Left ventricle myocardium superior (tissue), 1 donor: Measurements from ENCODE around the gene MAML3. TPM values are rescaled to one million over a fixed set of nuclear protein-coding genes. Genes with fewer than 3 reads are reported as not detected.

Experiments used
- ATAC-seq: fragments of 200-7000 bp; cut with Tn5 transposase; one replicate; pipeline ENCODE4 v1.9.1; 2020; ENCODE audit warnings: mild to moderate bottlenecking, moderate library complexity
- DNase-seq: peaks from one replicate; pipeline ENCODE4 v3.0.0-alpha.2; 2020
- intact Hi-C: fragments of 100-400 bp; cut with micrococcal nuclease; formaldehyde crosslinking; loops from one replicate; pipeline ENCODE4 v1.11.0; 2022
- total RNA-seq: library from RNA; stranded (reverse); fragmentation: NEBNext Ultra II Directional; extraction: Animal tissue kit (Norgen Biotek cat#: 25700); gene quantifications from one replicate; pipeline ENCODE4 v1.2.1, GENCODE V29; 2021
- donor health status: DM: no; HTN: yes; CAD: no; lungs with severe emphysema.

The MAML3 gene
- total RNA-seq, 1 donor from 2014 or later = 2.1 TPM

DNA sequence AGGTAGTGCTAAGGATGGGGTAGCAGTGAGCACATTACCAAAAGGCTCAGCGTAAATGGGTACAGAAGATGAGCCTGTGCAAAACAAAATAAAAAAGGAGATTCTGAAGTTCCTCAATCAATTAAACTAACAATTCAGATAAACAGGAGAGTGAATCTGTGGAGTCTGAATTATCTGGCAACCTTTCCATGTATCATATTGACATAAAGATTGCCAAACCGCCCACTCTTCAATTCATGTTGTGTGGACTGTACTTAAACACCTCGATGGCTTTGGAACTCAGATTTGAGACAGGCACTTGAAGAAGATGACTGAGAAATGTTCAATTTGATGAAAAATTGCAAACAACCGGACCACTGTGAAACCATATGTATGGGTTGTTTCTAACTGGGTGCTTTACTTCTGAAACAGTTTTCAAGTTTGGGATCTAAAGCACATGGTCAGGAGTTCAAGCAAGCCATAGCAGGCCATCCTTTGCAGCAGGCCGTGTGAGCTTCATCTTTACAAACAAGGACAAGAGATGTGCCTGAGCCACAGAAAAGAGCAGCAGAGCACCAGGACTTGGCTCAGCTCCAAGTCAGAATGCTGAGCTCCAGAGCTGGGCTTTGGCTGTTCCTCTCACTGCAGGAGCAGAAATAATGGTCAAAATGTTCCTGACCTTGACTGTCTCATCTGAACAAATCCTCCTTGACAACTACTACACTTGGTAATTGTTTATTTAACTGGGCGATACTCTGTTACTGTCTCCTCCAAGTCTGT lies 380.2 kb downstream of the MAML3 start:
- intact Hi-C loops = no loop called here
- no peak for DNase-seq
- no peak for ATAC-seq

DNA sequence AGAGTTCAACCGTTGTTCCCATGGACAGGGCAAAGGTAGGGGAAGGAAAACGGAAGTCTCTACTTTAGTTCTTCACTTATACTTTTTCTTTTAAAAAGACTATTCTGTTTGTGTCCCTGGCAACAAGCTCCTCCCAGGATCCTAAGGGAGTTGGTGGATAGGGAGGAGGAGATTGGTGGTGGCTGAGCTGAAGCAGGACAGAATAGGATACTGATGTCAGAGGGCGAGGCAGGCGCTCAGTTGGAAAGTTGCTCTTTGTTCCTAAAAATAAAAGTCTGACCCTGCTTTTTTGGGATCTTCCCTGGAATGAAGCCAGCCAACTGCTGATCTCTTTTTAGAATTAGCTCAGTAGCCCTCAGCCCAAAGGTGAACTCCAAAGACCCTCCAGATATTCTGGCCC lies 383.6 kb downstream of the MAML3 start:
- intact Hi-C loops = no loop called here
- ATAC-seq (peak; percentile 96), DNase-seq (no peak)

DNA sequence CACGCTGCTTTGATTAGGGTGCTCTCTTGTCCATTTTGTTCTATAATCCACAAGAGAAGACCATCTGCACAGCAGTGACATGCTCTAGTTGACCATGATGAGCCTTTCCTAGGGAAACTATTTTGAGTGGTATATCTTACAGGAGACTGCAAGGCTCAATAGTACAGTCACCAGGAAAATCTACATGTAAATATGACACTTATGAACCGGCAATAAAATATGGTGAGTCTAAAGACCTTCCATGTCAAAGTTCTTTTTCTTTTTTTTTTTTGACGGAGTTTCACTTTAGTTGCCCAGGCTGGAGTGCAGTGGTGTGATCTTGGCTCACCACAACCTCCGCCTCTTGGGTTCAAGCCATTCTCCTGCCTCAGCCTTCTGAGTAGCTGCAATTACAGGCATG lies 384.6 kb downstream of the MAML3 start:
- ATAC-seq (no peak), DNase-seq (no peak)
- intact Hi-C loops = no loop called here

DNA sequence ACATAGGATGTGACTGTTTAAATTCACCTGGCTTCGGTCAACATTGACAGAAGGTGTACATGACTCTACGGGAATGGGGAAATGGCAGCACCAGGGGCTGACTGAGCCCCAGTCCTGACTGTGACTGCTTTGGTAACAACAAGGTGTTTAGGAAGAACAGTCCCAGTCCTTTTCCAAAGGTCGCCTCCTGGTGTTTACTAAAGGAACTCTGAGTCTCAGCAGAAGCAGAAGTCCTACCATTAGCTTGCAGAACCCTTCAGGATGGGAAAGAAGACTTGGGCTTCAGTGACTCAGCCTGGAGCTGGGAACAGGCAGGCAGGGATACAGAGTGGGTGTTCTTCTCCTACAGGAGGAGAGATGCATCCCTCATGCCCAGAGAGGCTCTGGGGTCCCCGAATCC lies 385.1 kb downstream of the MAML3 start:
- DNase-seq (no peak), ATAC-seq (no peak)
- intact Hi-C loops = no loop called here

DNA sequence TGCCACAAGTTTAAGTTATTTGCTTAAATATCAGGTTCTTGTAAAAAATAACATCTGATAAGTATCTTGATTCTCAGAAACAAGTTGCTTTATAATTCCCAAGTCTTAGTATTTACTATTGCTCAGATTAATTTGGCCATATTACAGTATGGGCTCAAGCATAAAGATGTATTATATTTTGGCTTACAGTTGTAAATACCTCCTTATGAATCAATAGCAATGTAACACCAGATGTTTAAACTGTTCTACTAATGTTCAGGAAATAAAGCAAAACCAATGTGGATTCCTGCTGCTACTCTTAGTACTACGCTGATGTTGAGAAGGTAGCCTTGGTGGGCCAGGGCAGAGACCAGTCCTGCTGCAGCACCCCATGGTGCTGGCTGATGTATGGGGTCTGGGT lies 385.6 kb downstream of the MAML3 start:
- ATAC-seq (no peak), DNase-seq (no peak)
- intact Hi-C loops = no loop called here

DNA sequence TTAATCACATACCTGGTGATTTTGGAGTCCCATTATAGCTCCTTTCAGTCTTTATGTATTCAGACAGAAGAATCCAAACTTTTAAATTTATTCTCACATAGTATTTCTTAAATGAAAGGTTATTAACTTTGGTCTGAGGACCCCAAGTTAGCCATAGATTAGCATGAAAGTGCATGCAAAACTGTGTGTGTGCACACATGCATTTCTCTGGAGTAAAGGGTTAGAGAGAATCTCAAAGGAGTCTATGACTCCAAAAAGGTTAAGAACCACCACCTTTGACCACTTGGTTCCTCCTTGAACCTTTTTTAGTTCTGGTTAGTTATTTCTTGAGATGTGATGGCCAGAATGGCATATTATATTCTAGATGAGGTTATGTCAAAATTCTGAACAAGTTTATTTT lies 386.4 kb downstream of the MAML3 start:
- ATAC-seq = no peak
- intact Hi-C loops = no loop called here
- DNase-seq = no peak

DNA sequence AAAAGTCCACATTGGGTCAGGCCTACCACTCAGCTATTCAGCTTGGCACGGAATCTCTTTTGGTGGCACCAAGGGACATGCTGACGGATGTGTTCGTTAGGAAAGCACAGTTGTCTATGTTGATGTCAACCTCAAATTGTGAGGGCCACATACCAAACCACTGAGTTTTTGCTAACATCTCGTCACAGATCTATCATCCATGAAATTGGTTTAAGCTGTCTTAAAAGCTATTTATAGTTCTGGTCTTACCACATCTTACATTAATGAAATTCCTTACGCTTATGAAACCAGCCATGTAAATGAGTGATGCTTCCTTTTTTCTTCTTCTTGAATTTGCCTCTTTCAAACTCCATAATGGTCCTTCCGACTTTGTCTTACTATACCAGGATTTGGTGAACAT lies 386.8 kb downstream of the MAML3 start:
- ATAC-seq (no peak), DNase-seq (no peak)
- intact Hi-C loops = no loop called here

DNA sequence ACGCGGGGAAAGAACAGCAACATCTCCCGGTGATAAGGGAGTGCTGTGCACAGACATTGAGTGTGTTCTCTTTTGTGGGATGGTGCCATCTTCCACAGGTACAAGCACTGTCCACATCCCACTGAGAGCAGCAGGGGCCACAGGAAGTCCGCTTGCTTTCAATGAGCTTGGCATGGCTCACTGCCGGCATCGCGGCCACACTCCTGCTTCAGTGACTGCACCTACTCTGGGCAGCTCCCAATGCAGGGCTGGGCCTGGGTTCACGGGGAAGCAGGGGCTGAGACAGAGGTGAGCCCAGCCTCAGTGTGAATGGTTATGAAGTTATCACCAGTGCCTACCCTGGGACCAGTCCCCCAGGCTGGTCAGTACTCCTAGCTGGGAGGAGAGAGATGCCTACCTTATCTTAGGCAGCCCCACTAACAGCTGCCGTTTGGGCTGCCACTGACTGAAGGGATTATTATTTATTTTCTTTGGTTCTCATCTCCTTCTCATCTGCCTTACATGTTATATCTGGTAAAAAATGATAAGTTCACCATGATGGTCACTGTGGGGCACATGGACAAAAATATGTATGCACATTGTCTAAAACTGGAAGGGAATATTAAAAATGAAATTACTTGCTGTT lies 389.2 kb downstream of the MAML3 start:
- peak; percentile 42 for DNase-seq
- intact Hi-C loops = no loop called here
- peak; percentile 23 for ATAC-seq

DNA sequence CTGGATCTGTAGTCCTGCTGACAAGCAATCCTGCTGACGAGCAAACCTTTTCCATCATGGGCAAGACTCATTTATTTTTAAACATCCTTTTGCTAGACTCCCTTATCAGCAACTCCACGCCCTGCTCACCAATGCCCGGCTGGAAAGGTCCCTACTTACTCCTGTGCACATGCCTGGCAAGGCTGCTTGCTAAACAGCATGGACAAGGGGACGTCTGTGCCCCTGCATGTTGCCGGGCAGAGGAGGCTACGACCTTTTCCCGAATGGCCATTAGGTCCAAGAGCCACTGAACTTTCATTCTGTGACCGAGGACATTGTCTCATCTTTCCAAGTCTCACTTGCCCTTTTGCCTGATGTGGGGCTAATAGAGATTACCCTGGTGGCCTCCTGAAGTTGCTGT lies 389.8 kb downstream of the MAML3 start:
- ATAC-seq = peak; percentile 83
- peak; percentile 65 for DNase-seq
- intact Hi-C loops = no loop called here

DNA sequence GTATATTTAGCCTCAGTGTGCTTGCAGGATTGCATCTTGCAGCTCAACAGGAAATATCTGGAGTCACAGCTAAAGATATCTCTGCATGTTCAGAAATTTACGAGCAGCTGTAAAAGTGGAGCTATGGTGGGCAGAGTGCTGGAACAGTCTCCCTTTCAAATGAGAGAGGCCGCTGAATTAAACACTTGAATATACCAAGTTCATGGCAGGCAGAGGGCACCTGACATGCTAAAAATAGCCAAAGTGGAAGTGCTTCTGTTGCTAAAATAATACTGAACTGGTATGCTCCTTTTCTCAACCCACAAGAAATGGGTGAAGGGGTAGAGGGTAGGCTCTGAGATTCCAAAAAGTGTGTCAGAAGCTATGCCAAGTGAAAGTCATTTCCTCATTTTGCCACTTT lies 390.3 kb downstream of the MAML3 start:
- ATAC-seq (peak; percentile 84), DNase-seq (no peak)
- intact Hi-C loops = no loop called here

DNA sequence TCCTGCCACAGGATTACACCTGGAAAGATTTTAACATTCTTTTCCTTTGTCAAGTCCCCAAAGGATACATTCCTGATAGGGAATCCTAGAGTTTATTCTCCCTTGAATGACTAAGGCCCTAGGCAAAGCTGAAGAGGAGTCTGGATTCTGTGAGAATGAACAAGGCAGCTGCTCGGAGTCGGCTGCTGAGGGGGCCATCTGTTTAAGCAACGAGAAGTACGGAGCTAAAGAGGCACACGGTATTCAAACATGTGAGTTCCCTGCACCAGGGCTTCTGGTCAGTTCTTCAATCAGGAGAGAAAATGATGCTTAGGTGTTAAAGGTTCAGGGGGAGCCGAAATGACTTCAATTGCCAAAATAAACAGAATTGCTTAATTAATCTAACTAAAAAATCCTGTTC lies 390.8 kb downstream of the MAML3 start:
- intact Hi-C loops = no loop called here
- ATAC-seq = peak; percentile 4

DNA sequence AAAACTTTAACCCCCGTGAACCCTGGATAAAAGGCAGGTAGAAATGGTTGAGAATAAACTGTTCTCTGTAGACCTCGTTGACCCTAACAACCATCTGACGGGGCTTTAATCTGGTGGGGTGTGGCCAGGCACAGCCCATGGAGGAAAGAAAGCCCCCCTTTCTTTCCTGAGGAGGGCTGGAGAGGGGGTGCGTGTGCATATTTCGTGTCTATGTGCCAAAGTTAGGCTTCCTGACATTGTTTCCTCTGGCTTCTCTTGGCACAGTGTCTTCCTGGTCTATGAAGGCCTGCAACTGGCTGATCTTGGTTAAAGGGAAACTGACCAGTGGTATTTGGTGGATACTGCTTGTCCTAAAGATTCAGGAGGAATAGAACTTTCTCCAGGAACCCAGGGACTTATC lies 391.3 kb downstream of the MAML3 start:
- intact Hi-C loops = no loop called here
- peak; percentile 42 for ATAC-seq

More for the DNA sequence above, 390.8 kb downstream of the MAML3 start:
- DNase-seq = no peak

DNA sequence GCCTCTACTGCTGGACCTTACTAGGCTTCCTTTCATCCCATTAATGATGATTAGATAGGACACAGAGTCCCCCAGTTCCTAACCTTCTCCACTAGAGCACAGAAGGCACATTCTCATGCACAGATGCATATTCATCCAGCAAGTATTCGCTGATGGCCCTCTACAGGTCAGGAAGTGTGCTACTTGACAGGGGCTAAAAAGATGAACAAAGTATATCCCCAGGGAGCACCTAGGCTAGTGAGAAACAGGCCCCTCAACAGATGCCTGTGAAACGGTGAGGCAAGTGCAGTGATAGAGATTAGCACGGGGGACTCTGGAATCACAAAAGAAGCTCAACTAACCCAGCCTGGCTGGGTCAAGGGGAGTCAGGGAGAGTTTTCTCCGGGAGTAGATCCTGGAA lies 392.5 kb downstream of the MAML3 start:
- intact Hi-C loops = no loop called here
- ATAC-seq = peak; percentile 4
- no peak for DNase-seq

More for the DNA sequence above, 391.3 kb downstream of the MAML3 start:
- no peak for DNase-seq

DNA sequence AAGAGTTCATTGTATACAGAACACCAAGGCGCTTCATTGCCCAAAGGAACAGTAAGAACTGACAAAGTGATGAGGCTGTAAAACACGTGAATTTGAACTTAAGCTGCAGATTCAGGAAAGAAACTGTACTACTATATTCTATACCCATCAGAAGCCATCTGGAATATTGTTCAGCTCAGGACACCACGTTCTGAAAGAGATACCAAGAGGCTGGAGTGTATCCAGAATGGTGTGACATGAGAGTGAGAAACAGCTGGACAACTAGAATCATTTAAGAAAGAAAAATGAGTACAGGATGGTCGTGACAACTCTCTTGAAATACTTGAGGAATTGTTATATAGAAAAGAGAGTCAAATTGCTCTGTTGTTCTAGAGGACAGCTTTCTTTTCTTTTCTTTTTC lies 393.4 kb downstream of the MAML3 start:
- ATAC-seq (no peak), DNase-seq (no peak)
- intact Hi-C loops = no loop called here

DNA sequence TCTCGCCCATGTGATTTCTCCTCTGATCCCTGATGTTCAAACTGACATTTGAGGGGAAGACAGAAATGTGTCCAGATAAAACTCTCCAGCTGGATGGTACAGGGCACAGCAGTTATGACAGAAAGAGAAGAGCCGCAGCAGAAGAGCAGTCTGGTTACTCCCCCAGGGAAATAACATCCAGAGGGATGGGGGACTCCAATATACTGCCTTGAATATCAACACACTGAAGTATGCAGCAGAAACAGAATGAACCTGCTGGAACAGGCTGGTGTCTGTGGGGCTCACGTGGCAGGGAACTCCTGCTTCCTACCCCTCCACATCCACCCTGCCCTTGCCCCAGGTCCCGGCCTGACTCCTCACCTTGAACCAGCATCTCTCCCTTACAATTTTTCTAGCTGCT lies 394.9 kb downstream of the MAML3 start:
- DNase-seq (no peak), ATAC-seq (no peak)
- intact Hi-C loops = no loop called here

DNA sequence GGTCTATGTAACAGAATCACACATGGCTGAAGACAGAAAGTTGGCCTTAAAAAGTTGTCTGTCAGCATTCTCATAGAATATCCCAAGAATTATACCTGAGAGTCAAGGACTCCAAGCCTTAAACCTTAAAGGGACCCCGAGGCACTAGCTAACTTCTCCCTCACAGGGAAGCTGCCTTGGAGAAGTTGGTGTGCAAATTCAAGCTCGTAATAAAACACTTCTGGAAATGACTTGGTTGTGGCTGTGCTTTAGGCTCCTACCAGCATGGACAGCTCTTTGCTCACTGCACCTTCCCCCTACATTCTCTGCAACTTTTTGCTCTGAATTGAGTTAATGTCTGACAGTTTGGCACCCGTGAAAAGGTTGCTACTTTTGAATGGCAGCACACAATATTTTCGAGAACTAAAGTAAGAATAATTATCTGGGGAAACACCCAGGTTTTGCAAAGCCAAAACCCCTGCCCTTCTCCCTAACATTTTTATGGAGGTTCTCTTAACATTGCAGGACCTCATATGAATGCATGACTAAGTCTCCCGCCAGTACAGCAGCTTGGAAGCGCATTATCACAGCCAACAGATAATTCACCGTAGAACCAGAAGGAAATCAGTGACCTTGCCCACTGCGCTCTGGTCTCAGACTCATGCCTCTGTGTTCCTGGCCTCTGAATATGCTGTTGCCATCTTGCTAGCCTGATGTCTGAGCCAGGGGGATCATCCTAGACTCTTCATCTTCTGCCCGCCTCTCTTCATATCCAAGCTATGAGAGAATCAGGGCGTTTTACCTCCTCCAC lies 397.4 kb downstream of the MAML3 start:
- intact Hi-C loops = no loop called here
- no peak for DNase-seq
- ATAC-seq = peak; percentile 25

DNA sequence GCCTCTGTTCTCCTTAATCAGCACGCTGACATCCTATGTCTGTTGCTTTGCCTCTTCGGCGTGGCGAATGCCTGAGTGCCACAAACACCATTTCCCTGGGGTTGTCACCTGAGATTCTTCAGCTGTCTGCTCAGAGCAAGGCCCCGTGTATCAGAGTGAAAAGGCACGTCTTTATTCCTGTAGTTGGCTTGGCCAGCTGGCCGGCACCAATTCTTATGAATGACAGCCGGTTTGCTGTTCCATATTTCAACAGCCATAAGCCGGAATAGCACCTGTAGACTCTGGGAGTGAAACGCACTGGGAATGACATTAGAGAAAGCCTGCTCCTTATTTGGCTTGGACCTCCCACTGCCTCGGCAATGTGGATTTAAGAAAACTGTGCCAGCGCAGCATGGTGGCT lies 399.0 kb downstream of the MAML3 start:
- ATAC-seq (no peak), DNase-seq (no peak)
- intact Hi-C loops = no loop called here

DNA sequence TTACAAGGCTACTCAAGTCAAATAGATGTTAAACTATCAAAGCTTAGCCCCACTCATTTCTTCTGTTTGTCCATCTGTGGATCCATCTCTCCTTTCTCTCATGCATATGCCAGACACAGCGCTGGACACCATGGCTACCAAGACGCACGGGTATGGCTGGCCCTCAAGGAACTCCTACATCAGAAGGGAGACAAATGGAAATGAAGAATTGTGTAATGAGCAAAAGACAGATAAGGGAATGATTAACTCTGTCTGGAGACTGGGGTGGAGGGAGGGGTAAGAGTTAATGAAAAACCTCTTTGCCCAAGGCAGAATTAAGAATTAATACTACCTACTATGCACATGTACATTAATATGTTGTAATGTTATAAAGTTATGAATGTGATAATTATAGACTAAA lies 400.3 kb downstream of the MAML3 start:
- intact Hi-C loops = no loop called here
- DNase-seq = no peak
- ATAC-seq = no peak

DNA sequence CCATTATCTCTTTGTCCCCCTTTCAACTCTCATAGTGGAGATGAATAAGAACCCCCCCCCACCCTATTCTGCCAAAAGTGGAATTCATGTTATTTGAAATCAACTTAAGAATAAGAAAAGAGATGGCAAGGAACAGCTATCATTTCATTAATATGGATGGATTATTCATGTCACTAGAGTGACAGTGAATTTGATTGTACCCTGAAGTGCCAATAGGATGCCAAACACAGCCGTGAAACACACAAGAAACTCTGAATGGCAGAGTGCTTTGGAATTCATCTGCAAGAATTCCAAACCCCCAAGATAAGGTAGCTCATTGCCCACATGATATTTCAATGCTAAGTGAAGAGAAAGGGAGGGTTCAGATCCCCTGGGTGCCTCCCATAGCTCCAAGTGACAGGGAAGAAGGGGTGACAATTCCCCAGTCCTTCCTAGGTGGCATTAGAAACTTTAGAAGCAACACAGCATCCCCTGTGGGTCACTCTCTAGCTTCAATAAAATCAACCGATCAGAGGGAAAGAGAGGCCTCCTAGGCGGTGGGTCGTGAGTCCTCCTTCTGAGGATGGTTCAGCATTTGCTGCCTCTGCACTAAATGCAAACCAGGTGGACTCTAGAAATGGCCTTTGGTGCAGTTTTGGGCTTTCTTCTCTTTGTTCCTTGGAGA lies 404.0 kb downstream of the MAML3 start:
- no peak for DNase-seq
- no peak for ATAC-seq
- intact Hi-C loops = loop anchor here (10.0 kb wide), 1 partner anchor 75 kb away; no protein-coding TSS in a partner anchor

DNA sequence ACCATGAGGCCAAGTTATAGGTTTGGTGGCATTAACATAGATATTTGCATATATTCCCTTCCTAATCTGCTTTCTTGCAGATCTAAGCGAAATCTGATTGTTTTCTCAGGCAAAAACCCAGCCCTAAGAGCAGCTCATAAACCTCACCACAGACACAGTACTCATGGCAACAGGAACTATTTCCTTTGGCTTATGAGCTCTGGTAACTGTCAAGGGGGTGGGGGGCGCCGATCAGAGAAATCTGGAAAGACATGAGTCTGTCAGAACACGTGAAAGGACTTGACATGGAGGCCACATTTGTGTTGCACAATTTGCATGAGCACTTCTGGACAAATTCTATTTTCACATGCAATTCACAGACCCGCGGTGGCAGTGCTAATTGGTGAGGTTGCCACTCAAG lies 404.6 kb downstream of the MAML3 start:
- intact Hi-C loops = loop anchor here (10.0 kb wide), 1 partner anchor 75 kb away; no protein-coding TSS in a partner anchor
- DNase-seq = no peak

More for the DNA sequence above, 404.6 kb downstream of the MAML3 start:
- ATAC-seq = no peak
